T-helper 1 cell treated with Interleukin-12 subunit alpha and Interleukin-12 subunit beta and Interleukin-4 antibody, amounts not matched to agents 30 ng/mL and 1 ng/mL, for 36 hours (primary cell): ENCODE results near the gene ARID3A. TPM values are rescaled to one million over a fixed set of nuclear protein-coding genes. Genes with fewer than 3 reads are reported as not detected.
"Not testable (repeated sequence)": the region's sequence is repeated elsewhere in the genome, so short reads cannot be mapped to it uniquely, and the experiment has no call there.

Source experiments
- intact Hi-C: fragments of 100-400 bp; cut with micrococcal nuclease; formaldehyde crosslinking; loops from one replicate; pipeline ENCODE4 v1.15.1; 2024
- total RNA-seq: library from RNA; stranded (reverse); gene quantifications from 2 replicates; pipeline ENCODE4 v1.2.3, GENCODE V29; 2022

Gene ARID3A
- 27.3 and 28.9 TPM in 2 replicates for total RNA-seq

GRCh38 chr19:925526-926322 is at the start of gene ARID3A:
ARID3A (plus strand) TSS chr19:926035; CDS start chr19:929529, 3,494 bp downstream.
- intact Hi-C loops, result loop anchor here (1.0 kb wide), 5 partner anchors 59 to 344 kb away; partner anchors contain the start of genes CBARP, CIRBP, RNU6-2 and TMEM259

DNA sequence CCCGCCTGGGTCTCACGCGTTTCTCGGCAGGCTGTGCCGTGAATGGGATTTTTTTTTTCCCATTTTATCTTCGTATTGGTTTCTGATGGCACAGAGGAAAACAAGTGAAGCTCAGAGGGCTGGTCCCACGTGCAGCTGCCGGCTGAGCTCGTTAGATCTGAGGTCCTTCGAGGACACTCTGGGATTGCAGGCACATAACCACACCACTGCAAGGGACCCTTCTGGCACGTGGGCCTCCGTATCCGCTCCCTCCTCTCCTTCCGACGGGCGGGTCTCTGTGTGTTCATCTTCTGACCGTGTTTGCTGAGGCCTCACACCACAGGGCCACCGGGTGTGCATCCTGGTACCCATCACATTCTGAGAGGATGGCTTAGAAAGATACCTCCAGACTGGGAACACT is 49.7 kb upstream of the ARID3A start:
- intact Hi-C loops, result no loop called here

- intact Hi-C loops, result no loop called here
Measured at GRCh38 chr19:876780-877314, 49.0 kb upstream of the ARID3A start.

- intact Hi-C loops, result not testable (repeated sequence)
Measured at GRCh38 chr19:877992-878660, 47.7 kb upstream of the ARID3A start.

GRCh38 chr19:878751-879561 is 46.9 kb upstream of the ARID3A start:
- intact Hi-C loops, result not testable (repeated sequence)

GRCh38 chr19:879711-880438 is 46.0 kb upstream of the ARID3A start:
- intact Hi-C loops, result no loop called here

DNA sequence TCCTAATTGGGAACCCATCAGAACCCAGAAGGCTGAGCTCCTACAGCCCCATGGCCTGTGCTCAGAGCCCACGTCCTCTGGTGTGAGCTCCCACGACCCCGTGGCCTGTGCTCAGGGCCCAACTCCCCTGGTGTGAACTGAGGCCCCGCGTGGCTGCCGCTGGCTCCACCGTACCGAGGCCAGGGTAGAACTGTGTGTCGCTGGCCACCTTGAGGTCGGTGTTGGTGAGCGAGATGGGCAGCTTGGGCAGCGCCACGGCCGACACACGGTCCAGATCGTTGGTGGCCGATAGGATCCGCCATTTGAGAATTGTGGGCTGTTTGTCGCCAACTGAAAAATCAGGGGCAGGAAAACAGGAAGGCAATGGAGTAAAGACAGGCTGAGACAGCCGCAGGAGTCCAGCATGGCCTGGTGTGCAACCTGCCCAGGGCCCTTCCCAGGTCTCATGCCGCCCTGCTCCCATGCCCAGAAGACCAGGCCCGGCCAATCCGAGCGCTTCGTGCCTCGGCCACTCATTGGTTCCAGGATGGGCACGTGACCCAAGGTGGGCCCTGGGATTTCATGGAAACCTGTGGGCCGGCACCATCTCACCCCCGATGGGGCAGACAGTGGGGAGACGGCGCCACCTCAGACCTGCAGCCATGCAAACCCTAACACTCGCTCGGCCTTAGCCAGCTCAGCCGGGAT is 44.3 kb upstream of the ARID3A start:
- intact Hi-C loops, result no loop called here

DNA sequence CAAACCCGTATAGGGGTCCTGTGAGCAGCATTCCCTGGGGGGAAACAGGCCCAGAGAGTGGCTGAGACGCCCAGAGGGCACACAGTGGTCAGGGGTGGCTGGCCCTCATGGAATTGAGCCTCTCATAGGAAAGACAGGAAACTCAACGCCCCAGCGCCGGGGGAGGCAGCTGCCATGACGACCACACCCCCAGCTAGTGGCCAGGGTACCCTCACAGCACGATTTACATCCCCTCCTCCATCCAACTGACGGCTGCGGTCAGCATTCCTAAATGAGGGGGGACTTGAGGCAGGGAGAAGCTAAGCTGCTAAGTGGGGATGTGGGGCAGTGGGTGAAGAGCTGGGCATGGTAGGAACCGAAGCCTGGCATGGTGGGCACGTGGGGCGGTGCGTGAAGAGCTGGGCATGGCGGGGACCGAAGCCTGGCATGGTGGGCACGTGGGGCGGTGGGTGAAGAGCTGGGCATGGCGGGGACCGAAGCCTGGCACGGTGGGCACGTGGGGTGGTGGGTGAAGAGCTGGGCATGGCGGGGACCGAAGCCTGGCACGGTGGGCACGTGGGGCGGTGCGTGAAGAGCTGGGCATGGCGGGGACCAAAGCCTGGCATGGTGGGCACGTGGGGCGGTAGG is 42.9 kb upstream of the ARID3A start:
- intact Hi-C loops, result no loop called here

DNA sequence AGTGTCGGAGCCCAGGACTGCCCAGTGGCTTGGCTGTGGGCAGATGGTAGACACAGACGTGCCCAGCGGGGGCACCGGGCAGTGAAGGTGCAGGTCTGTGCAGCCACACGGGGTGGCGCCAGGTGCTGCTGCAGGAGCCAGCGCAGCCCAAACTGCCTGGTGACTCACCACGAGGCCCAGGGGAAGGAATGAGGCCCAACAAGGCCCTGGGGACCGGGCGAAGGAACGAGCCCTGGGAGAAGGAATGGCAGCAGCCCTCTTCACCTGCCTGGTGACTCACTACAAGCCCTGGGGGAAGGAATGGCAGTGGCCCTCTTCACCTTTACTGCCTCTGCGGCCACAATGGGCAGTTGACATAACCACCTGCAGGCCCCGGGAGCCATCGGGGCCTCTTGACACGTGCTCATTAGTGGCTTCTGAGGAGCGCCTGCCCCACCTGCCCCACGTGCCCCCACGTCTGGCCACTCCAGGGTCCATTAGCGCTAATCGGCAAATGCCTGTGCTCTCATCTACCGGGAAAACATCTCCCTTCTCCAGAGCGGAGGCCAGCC is 42.1 kb upstream of the ARID3A start:
- intact Hi-C loops, result no loop called here

GRCh38 chr19:884420-885211 is 41.2 kb upstream of the ARID3A start:
- intact Hi-C loops, result no loop called here

GRCh38 chr19:885536-886224 is 40.2 kb upstream of the ARID3A start:
- intact Hi-C loops, result no loop called here

DNA sequence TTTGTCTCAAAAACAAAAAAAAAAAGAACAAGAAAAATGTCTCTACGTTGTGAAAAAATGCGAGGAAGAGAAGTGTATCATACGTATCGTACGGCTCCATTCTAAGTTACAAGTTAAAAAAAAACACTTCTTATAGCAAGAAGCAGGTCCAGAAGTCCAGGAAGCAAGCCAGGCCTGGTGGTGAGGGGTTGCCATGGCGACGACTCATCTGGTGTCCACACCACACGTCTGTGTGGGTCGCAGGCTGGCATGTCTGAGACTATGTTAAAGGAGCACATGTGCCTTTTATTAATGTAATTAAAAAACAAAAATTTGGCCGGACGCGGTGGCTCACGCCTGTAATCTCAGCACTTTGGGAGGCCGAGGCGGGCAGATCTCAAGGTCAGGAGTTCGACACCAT is 38.8 kb upstream of the ARID3A start:
- intact Hi-C loops, result no loop called here

DNA sequence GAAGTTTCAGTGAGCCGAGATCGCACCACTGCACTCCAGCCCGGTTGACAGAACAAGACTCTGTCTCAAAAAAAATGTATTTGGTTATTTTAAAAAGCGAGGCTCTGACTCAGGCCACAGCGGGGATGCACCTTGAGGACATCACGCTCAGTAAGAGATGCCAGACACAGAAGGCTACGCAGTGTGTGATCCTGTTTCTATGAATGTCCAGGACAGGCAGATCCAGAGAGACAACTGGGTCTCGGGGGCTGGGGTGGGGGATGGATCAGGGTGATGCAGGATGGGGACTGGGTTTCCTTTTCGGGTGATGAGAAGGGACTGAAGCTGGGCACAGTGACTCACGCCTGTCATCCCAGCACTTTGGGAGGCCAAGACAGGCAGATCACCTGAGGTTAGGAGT is 38.2 kb upstream of the ARID3A start:
- intact Hi-C loops, result no loop called here

DNA sequence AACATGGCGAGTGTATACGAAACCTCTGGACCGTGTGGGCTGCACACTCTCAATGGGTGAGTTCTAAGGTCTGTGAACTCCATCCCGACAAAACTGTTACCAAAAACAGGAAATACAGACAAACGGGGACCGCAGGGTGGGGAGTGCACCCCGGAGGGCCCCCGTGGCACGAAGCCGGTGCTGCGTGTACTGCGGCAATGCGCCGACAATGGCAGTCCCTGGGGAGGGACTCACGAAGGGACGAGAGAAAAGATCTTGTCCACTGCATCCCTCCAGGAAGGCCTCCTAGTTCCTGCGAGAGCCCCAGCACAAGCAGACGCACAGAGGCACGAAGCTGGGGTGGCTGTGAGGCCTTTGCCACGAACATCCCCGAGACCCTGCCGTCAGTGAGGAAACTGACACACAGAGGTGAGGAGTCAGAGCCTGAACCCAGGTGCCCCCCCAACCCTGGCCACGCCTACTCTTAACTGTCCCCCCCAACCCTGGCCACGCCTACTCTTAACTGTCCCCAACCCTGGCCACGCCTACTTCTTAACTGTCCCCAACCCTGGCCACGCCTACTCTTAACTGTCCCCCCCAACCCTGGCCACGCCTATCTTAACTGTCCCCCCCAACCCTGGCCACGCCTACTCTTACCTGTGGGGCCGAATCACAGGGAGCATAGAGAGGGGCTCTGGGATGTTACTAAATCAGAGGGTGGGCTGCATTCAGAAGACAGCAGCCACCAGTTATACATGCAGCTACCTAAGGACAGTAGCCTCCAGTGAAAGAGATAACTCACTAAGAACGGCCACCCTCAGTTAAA is 37.1 kb upstream of the ARID3A start:
- intact Hi-C loops, result no loop called here

- intact Hi-C loops, result loop anchor here (10.0 kb wide), 1 partner anchor 1565 kb away; the partner anchor contains the start of gene LMNB2
Measured at GRCh38 chr19:889662-890295, 36.1 kb upstream of the ARID3A start.

DNA sequence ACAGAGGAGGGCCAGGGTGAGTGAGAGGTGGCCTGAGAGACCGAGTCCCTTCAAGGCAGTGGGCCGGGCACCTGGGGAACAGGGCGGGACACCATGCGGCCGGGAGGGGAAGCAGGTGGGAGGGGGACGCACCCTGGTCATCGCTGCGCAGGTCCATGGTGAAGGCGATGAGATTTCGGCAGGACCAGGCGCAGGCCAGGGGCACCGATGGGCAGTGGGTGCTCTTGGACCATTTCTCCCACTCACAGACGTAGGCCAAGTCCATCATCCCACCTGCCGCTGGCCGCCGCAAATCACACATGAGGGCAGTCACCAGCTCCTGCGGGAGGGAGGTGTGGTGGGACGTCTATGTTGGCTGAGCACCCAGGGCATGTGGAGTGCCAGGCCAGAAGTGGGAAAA is 35.0 kb upstream of the ARID3A start:
- intact Hi-C loops, result loop anchor here (10.0 kb wide), 1 partner anchor 1564 kb away; the partner anchor contains the start of gene LMNB2
